SK-N-MC (cell line): ENCODE measurements around the gene PEX19.

ENCODE experiments used
- EZH2 ChIP-seq: fragments of 200-600 bp; sonication (generic); IDR thresholded peaks from one replicate; pipeline ENCODE4 v1.6.1; 2017; ENCODE audit warnings: antibody characterized with exemption
- FOXP2 ChIP-seq: optimal IDR thresholded peaks from 2 replicates; pipeline ENCODE3; 2011; ENCODE audit warnings: mild to moderate bottlenecking, moderate library complexity; ENCODE audit not compliant: insufficient read depth; ENCODE audit errors: extremely low read length, control extremely low read depth
- POLR2AphosphoS5 ChIP-seq: IDR thresholded peaks from 2 replicates; pipeline ENCODE4 v1.6.1; 2012; ENCODE audit warnings: mild to moderate bottlenecking, low read depth, low read length, borderline replicate concordance

- no peak for TF ChIP-seq EZH2
- no peak for TF ChIP-seq POLR2AphosphoS5
- TF ChIP-seq FOXP2, result no peak
Observed at GRCh38 chr1:160300173-160300572, 15.2 kb upstream of the PEX19 start.
